Raji (cell line): Measurements from ENCODE around the gene OPALIN.

ENCODE experiments used
- POLR2A ChIP-seq: IDR thresholded peaks from 2 replicates; pipeline ENCODE4 v1.6.1; 2011; ENCODE audit warnings: low read depth, low read length, control low read depth; ENCODE audit not compliant: insufficient read depth

The OPALIN gene

DNA sequence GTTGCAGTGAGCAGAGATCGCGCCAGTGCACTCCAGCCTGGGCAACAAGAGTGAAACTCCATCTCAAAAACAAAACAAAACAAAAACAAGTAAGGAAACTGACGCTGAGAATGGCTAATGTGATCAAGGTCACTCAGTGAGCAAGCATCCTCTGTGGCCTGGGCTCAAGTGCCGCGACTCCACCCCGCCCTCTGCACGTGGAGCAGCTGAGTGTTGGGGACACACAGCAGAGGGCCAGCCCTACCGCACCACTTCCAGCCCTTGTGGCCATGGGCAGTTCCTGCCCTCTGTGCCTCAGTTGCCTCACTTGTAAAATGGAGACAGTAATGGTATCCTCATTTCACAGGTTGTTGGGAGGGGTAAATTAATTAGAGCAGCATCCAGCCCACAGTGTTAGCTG lies 21.0 kb upstream of the OPALIN start:
- no peak for TF ChIP-seq POLR2A

DNA sequence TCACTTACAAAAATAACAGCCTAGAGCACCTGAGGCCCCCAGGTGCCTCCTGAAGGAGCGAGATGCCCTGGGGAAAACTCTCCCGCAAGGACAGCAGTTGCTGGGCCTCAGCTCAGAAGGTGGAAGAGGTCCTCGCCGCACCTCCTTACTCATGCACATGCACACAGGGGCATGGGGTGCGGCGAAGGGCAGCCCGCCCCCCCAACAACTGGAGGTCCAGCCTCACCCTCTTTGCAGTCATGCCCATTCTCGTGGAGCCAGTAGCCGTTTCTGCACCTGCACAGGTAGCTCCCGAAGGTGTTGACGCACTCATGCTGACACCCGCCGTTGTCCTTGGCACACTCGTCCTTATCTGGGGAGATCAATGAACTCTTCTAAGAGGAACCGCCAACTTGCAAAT lies 19.9 kb upstream of the OPALIN start:
- no peak for TF ChIP-seq POLR2A

DNA sequence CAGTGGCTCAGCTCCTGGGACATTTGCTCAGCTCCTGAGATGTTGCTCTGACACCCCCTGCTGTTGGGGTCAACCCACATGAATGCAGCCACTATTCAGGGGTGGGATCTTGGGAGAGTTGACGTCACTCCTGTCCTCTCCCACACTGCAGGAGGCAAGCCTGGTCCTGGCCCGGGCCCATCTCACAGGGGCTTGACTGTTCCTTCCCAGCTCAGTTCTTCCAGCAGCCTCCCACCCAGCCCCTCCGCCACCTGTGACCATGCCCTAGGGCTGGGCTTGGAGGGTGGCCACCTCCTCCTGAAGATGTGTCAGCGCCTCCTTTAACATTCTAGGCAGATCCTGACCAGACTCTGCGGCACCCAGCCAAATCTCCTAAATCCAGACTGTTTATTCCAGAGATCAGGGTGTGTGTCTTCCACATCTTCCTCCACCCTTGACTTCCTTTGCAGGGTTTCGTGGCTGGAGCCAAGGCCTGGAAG lies 19.1 kb upstream of the OPALIN start:
- TF ChIP-seq POLR2A, result no peak

DNA sequence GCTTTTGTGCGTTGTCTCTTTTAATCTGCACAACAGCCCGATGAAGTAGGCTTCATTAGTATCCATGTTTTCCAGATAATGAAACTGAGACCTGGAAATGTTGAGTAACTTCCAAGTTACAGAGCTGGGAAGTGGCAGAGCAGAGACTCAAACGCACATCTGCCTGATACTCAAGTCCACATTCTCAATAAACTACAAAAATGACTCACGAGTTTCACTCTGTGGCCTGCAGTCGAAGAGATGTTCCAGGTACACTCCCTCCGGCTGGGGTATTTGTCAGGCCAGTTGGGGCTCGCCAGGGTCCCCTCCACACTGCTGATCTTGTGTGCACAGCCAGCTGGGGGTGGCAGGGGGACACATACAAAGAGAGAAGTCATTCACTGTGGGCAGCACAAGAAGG lies 17.7 kb upstream of the OPALIN start:
- no peak for TF ChIP-seq POLR2A

DNA sequence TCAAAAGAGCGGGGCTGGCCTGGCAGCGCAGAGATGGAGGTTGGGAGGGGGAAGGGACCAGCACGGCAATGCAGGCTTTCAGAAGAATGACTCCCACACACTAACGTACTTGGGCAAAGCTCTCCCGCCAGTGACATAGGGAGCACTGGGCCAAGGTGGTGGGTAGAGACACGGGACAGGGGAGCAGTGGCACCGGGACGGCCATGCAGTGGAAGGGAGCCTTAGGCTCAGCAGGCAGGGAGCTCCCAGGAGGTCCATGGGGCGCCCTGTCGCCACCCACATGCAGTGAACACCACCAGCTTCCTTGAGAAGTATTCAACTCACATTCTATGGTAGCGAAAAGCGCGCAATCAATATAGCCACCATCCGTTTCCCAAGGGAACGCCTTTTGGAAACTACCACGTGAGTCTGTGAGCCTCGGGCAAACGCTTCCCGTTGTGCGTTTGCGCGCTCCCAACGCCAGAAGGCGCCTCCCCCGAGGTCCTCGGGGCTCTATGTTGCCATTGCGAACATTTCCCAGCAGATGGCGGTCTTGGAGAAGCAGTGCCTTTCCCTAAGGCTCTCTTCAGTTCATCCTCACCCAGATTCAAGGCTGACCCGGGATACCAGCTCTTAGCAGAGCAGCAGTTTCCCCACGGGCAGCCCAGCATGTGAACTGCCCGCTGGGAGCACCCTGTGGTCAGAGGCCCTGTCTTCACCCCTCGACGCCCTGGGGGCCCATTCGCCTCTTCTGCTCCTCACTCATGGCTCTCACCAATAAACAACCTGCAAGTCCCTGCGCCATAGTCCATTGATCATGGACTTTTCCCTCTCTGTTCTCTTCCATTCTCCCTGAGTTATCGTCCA lies 16.4 kb upstream of the OPALIN start:
- TF ChIP-seq POLR2A, result peak; percentile 51

DNA sequence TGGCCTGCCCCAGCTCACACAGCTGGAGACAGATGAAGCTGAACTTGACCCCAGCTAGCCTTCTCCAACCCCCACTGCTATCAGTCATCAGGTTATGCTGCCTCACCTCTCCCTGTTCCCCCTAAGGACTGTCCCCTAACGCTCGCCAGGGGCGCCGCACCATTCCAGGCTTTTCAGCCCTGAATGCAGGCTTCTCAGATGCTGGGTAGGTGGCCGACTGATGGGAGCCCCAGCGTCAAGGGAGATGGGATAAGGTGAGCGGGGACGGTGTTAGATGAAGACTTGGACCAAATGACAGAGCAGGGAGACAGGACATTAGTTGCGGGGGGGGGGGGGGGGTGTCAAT lies 15.8 kb upstream of the OPALIN start:
- TF ChIP-seq POLR2A, result no peak

DNA sequence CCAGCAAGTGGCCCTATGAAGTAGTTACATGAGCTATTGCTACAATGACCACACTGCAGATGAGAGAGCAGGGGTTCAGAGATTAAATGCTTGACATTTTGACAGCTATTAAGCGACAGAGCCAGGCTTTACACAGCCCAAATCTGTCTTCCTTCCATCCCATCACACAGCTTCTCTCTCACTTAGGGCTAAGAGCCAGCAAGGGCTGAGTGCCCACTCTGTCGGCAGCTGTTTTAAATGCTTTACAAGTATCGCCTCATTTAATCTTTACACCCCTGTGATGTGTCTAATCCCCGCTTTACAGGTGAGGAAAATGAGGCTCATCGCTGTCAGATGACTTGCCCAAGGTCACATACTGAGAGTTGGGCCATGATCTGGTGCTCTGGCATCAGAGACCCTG lies 15.2 kb upstream of the OPALIN start:
- no peak for TF ChIP-seq POLR2A

DNA sequence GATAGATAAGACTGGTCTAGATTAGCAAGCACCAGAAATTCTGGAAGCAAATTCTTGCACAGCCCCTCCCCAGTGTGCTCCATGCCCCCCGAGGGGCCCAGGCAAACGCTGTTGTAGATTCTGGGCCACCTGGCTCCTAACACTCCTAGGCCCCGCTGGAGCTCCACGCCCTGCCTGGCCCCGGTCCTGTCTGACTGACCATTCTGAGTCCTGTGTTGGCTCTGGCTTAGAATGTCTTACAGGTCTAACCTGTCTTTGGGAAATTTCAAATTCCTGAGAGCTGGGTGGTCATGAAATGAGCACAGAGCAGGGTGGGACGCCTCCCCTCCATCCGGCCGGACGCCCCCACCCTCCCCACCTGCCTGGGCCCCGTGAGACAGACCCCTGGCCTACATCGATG lies 12.6 kb upstream of the OPALIN start:
- TF ChIP-seq POLR2A, result no peak

DNA sequence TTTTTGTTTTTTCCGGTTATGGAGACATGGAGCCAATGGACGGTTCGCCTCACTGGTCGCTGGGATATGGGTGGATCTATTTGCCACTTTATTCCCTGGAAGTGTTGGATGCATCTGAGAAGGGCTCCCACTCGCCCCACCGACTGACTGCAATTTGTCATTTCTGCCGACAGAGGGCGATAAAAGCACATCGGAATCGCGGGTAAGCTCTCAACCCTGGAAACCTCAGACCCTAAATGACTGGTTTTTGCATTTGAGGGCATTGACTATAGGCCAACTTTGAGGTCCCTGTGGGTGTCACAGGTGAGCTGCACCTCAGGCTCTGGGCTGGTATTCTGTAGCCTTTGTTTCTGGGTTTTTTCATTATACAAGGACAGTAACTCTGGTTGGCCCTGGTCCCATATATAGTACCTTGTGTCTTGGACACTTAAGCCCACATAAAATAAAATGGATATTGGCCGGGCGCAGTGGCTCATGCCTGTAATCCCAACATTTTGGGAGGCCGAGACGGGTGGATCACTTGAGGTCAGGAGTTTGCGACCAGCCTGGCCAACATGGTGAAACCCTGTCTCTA lies 11.9 kb upstream of the OPALIN start:
- TF ChIP-seq POLR2A, result no peak

DNA sequence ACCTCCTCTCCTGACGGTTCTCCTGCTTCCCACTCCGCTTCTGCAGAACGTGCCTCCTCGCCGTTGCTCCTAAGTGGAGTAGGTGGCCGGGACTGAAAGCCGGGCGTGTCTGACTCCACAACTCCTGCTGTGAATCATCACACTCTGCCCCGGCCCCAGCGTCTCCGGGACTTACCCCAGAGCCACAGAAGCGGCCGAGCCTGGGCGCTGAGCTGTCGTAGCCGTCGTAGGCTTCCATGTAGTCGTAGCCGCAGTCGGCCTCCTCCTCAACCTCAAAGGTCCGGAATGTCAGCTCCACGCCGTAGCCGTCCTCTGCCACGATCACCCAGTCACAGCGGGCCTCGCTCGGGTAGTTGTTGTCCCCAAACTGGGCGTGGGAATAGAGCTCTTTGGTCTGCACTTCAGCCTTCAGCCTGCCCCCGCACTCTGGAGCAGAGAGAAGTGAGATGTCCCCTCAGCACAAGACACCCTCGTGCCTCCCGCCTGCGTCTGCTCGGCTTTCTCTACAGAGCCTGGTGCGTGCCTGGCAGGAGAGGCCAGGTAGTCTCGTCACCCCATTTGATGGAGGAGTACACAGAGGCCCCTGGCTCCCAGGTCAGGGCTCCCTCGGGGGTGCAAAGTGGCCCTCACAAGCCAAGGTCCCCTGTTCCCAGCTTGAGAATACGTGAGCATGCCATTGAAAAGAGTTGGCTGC lies 11.2 kb upstream of the OPALIN start:
- no peak for TF ChIP-seq POLR2A

DNA sequence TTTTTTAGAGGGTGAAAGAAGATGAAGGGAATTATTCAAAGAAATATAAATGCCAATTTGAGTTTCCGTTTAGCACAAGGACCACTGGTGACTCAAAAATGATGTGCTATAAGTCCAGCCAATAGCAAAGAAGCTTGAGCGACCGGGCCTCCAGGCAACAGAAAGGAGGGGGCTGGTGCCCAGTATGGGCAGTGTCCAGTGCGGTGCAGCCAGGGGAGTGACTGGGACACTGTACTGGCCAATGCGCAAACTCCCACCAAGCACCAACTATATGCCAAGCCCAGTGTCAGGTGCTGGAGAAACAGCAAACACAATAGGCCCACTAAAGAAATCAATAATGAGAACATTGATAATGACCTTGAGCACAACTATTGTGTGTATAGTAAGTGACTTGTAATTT lies 10.2 kb upstream of the OPALIN start:
- no peak for TF ChIP-seq POLR2A

DNA sequence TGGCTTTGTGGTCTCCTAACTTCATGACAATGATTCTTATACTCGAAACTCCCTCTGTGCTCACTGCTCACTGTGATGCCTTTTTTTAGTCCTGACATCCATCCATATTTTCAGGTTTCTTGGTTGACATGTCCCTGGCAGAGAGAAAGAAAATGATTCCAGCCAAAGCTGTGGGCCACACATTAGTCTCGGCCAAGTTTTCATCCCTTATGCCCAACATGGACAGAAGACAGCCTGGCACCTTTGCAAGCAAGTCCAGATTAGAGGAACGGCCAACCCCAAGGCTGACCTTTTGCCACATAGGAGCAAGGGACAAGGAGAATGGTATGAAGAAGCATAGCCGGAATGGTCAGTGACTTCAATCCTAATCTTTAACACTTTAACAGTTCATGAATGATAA lies 8.7 kb upstream of the OPALIN start:
- no peak for TF ChIP-seq POLR2A

DNA sequence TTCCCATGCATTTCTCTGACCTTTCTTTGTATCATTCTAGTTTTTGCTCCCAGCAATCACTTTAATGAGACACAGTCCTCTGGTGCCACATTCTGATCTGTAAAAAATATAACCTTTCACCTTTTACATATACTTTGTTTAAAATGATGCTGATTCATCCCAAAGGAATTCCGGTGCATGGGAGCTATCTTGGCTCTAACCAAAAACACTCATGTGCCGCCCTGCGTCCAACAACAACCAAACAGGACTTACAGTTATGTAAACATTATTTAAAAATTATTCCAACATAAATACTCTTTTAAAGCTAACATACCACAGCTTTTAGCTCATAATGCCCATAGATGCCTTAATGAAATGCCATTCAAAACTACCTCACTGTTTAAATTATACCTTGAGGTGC lies 7.7 kb upstream of the OPALIN start:
- TF ChIP-seq POLR2A, result no peak

DNA sequence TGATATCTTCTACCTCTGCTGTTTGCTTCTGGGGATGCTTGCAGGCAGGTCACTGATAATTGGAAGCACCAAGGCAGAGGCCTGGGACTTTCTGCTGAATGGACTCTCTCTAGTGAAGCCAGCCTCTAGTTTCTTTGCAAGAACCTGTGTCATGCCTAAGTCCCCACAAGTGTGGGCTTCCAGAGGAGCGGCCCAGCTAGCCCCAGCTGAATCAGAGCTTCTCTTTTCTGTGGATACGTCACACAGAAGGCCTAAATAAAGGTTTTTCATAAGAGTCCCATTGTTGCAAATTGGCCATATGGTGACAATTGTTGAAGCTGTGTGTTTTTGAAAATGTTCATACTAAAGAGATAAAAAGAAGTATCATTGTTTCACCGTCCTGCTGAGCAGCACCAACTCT lies 6.8 kb upstream of the OPALIN start:
- TF ChIP-seq POLR2A, result no peak

DNA sequence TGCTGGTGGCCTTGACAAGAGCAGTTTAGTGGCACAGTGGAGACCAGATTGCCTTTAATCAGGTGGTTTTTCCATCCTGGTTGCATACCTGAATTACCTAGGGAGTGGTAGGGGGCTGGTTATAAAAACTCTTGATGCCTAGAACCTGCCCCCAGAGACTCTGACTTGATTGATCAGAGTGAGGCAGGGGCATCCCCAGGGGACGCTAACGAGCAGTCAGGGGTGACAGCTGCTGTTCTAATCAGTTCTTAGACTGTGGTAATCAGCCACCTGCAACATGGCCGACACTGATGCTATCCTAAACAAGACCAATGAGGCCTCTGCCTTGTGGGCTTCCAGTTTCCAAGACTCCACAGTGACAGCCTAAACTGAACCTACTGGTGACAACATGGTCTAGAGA lies 2.0 kb upstream of the OPALIN start:
- TF ChIP-seq POLR2A, result no peak

DNA sequence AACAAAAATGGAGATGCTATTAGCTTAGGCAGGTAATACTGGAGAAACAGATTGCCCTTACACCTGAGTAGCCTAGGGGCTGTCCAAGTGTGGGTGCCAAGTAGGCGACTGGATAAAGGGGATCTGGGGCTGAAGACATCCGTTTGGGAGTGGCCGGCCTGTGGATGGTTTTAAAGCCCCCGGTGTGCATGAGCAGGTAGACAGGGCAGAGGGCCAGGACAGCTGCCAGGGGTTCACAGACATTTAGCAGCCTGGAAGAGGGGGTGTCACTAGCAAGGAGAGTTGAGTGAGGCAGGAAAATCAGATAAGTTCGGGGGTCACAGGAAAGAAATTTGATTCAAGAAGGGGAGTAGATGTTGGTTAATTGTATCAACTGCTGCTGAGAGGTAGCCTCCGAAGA lies 1.5 kb upstream of the OPALIN start:
- TF ChIP-seq POLR2A, result no peak
